Uterus (tissue), 2 donors: Measurements from ENCODE around the gene PPEF1.

Source experiments
- CTCF ChIP-seq, 4 experiments: fragments of 200-600 bp in 2 of 4; fragments of 450-650 bp in 2 of 4; sonication (generic) in 2 of 4; IDR thresholded peaks; one replicate each; pipeline ENCODE4 v1.5.1; 2016 to 2019; ENCODE audit warnings: antibody characterized with exemption in 4 of 4, mild to moderate bottlenecking in 2 of 4, moderate library complexity in 1 of 4
- POLR2A ChIP-seq, 2 donors: fragments of 450-650 bp; IDR thresholded peaks; one replicate each; pipeline ENCODE4 v1.6.1; 2016; ENCODE audit warnings: antibody characterized with exemption in 2 of 2, mild to moderate bottlenecking in 1 of 2, moderate library complexity in 1 of 2

- TF ChIP-seq CTCF (IDR thresholded peaks at IDR 0.05) (no peak), POLR2A (IDR thresholded peaks at IDR 0.05) (no peak)
Measured at GRCh38 chrX:18672008-18672407, 35.4 kb upstream of the PPEF1 start, which contains the start of gene RS1.
